GM19438 (cell line): ENCODE measurements around the gene C1QA.

Experiments used
- ATAC-seq: cut with Tn5 transposase; IDR thresholded peaks from one replicate; pipeline ENCODE4 v1.9.1; 2021; ENCODE audit warnings: low read depth; ENCODE audit not compliant: unreplicated experiment

C1QA gene

DNA sequence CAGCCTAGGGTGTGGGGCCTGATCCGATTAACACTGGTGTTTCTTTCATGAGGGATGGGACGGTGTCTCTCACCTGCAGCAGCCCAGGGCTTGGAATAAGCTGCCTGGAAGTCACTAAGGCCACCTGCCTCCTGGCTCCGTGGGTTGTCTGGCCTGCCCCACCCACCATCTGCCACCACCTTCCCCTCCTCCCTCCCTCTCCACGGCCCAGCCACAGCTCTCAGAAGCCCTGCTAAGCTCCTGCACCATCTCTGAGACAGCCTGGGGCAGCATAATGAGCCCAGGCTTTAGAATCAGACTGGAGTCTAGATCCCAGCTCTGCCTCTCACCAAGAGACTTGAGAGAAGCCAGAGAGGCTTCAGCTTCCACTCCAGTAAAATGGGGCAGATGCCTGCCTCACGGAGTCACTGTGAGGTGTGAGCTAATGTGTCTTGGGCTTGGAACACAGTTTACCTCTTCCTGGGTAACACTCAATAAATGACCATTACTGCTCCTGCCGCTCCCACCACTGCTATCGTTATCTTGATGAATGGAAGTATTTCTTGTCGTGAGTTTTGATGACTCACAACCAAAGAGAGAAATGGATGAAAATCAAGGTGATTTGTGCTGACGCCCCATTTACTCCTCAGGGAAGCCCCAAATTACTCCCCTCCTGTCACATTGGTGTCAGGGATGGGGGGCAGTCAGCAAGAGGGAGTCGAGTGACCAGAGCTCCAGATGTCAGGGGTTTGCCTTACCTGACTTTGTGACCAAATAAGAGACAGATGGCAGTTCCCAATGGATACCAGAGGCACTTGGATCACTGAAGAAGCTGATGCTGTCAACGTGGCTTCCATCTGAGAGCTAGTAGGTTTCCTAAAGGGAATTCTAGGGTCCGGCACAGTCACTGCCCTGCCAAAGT is 23.5 kb upstream of the C1QA start:
- no peak for ATAC-seq

DNA sequence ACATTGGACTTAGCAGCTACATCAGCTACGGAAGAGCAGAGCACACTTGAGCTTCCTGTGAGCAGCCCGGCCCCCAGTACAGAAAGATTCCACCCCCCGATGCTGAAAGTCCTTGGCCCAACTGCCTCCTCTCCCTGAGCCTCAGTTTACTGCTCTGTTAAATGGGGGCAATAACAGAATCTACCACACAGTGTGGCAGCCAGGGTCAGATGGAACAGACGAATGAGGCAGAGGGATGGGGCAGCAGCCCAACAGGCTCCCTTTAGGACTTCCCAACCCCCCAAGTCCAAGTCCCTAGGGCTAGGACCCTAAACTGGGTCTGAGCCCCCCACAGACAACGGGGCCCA is 22.9 kb upstream of the C1QA start:
- ATAC-seq, result no peak

- no peak for ATAC-seq
Measured at GRCh38 chr1:22613951-22614350, 22.5 kb upstream of the C1QA start.

GRCh38 chr1:22615886-22616285 is 20.5 kb upstream of the C1QA start:
- ATAC-seq, result no peak

- ATAC-seq, result no peak
Measured at GRCh38 chr1:22616571-22616970, 19.9 kb upstream of the C1QA start.

- no peak for ATAC-seq
Measured at GRCh38 chr1:22618056-22618455, 18.4 kb upstream of the C1QA start.

DNA sequence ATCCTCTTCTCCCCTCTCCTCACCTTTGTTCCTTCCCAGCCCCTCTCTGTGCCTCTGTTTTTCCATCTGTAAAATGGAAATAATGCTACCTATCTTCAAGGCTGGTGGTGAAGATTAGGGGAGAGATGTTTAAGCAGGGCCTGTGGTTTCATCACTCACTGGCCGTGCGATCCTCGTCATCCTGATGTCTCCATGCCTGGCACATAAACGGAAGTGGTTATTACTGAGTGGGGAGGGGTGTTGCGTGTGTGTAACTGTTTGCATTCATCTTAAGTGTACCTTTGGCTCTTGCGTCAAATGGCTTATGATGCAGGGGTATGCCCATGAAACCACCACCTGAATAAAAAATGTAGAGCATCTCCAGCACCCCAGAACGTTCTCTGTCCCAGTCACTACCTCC is 17.2 kb upstream of the C1QA start:
- ATAC-seq, result no peak

DNA sequence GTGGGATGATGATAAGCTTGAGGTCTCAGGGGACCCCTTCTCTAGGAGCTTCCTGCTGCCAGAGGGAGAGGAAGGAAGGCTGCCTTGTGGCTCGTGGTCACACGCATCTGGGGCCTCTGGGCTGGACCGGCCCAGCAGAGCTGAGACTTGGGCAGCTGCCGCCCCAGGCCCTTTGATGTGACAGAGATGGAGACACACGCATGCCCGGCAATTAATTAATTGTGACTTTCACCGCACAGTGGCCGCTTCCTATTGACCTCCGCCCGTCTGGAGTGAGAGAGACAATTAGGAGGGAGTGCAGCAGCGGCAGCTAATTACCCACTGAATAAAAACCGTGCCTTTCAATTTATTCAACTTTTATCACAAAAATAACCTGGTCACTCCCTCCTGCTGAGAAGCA is 16.6 kb upstream of the C1QA start:
- ATAC-seq, result no peak

GRCh38 chr1:22621761-22622160 is 14.7 kb upstream of the C1QA start:
- no peak for ATAC-seq

- ATAC-seq, result no peak
Measured at GRCh38 chr1:22625262-22625925, 11.0 kb upstream of the C1QA start.

DNA sequence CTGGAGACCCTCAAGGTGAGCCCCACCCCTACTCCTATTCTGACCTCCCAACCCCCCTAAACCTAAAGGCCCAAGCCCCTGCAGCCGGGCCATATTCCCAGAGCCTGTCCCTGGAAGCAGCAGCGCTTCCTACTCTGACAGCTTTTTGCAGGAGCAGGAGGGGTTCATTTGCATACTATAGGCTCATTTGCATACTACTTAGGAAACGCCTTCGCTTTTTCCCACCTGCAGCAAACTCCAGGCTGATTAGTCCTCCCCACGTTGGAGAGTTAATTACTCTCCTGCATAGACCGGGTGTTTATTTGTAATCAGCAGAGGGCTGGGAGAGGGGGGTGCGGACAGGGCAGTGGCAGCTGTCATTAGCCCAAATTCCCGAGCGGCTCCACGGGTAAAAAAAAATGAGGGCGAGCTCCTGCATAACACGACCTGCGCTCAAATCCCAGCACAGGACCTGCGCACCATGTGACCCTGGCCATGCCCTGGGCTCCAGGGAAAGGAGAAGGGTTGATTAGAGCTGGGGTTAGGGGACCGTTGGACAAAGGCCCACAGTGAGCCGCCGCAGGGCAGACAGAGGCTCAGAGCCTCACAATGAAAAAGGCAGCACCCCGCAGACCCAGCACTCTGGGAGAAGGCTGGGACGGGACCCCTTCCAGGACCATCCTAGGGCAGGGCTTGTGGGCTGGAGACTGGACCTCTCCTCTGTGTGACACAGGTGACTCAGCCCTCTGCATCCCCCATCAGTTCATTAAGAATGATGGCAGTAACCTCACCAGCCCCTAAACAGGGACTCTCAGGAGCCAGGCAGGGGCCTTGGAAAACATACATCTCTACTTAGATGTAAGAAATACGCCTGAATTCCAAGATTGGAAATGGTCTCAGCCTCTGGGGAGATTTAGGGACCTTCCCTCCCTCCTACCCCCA is 9.9 kb upstream of the C1QA start:
- ATAC-seq, result no peak

DNA sequence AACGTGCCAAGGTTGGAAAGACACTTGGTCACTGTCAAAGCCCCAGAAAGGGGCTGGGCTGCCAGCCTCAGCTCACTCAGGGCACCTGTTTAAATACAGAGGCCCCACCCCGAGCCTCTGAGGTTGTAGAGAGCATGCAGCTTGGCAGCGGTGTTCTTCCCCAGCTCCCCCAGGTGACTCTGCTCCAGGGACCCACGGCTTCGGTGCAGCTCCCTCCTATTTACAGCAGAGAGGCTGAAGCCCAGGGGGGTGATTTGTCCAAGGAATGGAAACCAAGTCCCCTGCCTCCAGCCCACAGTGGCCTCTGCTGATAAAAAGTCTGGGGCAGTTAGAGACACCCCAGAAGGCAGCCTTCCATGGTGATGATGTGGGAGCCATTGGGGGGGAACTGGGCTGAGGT is 9.1 kb upstream of the C1QA start:
- ATAC-seq, result no peak

DNA sequence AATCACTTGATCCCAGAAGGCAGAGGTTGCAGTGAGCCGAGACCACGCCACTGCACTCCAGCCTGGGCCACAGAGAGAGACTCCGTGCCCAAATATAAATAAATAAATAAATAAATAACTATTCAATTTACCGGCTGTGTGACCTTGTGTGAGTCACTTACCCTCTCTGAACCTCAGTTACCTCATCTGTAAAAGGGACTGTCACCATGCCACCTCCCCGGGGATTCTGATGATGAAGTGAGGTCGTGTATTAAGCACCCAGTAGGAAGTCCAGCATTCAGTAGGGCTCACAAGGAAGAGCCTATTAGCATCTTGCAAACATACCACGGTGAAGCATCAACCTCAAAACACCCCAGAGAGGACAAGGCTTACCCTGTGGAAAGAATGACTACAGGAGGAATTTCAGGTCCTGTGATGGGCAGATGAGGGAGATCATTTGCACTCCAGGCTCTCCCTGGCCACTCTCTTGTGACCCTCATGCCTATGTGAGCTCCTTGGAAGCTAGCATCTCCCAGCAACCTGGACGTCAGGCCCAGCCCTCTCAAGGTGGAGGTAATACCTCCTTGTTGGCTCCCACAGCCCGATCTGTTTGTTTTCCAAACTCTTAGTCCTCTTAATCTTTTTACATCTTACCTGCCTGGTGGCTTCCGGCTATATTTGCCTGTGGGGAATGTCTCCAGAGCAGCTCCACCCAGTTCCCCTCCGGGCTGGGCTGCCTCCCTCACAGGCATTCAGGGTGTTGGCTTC is 7.6 kb upstream of the C1QA start:
- ATAC-seq, result no peak

- no peak for ATAC-seq
Measured at GRCh38 chr1:22629886-22630285, 6.5 kb upstream of the C1QA start.

- ATAC-seq, result no peak
Measured at GRCh38 chr1:22633697-22634463, 2.5 kb upstream of the C1QA start.

DNA sequence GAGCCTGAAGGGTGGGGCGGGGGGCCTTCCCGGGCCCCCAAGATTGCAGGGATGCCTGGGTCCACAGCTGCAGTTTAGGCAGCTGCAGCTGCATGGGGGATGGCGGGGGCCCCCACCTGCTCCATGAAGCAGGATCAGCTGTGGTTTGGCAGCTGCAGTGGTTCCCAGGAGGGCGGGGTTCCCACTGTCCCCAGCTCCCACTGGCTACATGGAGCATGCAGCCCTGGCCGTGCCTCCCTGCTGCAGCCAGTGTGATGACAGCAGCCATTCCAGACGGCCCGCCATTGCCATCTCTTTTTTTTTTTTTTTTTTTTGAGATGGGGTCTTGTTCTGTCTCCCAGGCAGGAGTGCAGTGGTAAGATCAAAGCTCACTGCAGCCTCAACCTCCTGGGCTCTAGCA is 992 bp upstream of the C1QA start:
- ATAC-seq, result no peak

GRCh38 chr1:22636927-22637326 is 499 bp downstream of the C1QA start:
- no peak for ATAC-seq

GRCh38 chr1:22637907-22638445 is 1.5 kb downstream of the C1QA start:
- no peak for ATAC-seq

DNA sequence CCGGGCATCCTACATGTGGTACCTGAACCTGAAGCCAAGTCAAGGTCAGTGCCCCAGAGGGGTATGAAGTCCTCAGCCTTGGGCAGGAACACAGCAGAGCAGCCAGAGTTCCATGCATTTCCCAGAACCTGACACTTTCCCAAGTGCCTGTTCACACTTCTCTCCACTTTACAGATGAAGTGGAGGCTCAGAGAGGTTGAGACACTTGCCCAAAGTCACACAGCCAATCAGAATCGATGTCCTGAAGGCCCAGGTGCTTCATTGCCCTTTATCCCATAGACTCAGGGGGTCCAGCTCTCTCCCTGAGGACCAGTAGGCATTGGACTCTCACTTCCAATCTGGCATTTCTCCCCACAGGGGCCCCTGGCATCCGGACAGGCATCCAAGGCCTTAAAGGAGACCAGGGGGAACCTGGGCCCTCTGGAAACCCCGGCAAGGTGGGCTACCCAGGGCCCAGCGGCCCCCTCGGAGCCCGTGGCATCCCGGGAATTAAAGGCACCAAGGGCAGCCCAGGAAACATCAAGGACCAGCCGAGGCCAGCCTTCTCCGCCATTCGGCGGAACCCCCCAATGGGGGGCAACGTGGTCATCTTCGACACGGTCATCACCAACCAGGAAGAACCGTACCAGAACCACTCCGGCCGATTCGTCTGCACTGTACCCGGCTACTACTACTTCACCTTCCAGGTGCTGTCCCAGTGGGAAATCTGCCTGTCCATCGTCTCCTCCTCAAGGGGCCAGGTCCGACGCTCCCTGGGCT is 2.2 kb downstream of the C1QA start:
- no peak for ATAC-seq
